GM19397 (cell line): ENCODE measurements around the gene URM1.

Experiments
- ATAC-seq: cut with Tn5 transposase; IDR thresholded peaks from one replicate; pipeline ENCODE4 v1.9.1; 2021; ENCODE audit warnings: mild to moderate bottlenecking, moderate library complexity; ENCODE audit not compliant: unreplicated experiment

The URM1 gene

GRCh38 chr9:128344931-128345605 is 26.1 kb upstream of the URM1 start:
- ATAC-seq = no peak

- ATAC-seq = no peak
Observed at GRCh38 chr9:128349125-128349524, 22.0 kb upstream of the URM1 start.

- no peak for ATAC-seq
Observed at GRCh38 chr9:128349772-128350171, 21.4 kb upstream of the URM1 start.

GRCh38 chr9:128355451-128355850 is 15.7 kb upstream of the URM1 start:
- no peak for ATAC-seq

GRCh38 chr9:128358090-128358489 is 13.1 kb upstream of the URM1 start:
- ATAC-seq = no peak

GRCh38 chr9:128358861-128359260 is 12.3 kb upstream of the URM1 start:
- no peak for ATAC-seq

GRCh38 chr9:128360826-128361225 is 10.3 kb upstream of the URM1 start:
- no peak for ATAC-seq

GRCh38 chr9:128361296-128361985 is 9.7 kb upstream of the URM1 start:
- ATAC-seq = no peak

GRCh38 chr9:128361986-128362646 is 9.1 kb upstream of the URM1 start:
- ATAC-seq = no peak

- ATAC-seq = no peak
Observed at GRCh38 chr9:128362774-128363173, 8.4 kb upstream of the URM1 start.

- ATAC-seq = no peak
Observed at GRCh38 chr9:128365525-128365924, 5.6 kb upstream of the URM1 start.

GRCh38 chr9:128369024-128369706 is 2.0 kb upstream of the URM1 start:
- ATAC-seq = no peak

- ATAC-seq = no peak
Observed at GRCh38 chr9:128370367-128370751, 815 bp upstream of the URM1 start.

GRCh38 chr9:128371630-128372117 is 500 bp downstream of the URM1 start:
- no peak for ATAC-seq

- no peak for ATAC-seq
Observed at GRCh38 chr9:128372188-128372641, 1.0 kb downstream of the URM1 start.

GRCh38 chr9:128372784-128373183 is 1.6 kb downstream of the URM1 start:
- no peak for ATAC-seq

- ATAC-seq = no peak
Observed at GRCh38 chr9:128374221-128374675, 3.1 kb downstream of the URM1 start.

- ATAC-seq = no peak
Observed at GRCh38 chr9:128375865-128376264, 4.7 kb downstream of the URM1 start.

GRCh38 chr9:128382261-128382660 is 11.1 kb downstream of the URM1 start:
- ATAC-seq = no peak

- no peak for ATAC-seq
Observed at GRCh38 chr9:128383007-128383753, 12.0 kb downstream of the URM1 start.
